ENCODE results near the gene PDHX.

Gene PDHX

DNA sequence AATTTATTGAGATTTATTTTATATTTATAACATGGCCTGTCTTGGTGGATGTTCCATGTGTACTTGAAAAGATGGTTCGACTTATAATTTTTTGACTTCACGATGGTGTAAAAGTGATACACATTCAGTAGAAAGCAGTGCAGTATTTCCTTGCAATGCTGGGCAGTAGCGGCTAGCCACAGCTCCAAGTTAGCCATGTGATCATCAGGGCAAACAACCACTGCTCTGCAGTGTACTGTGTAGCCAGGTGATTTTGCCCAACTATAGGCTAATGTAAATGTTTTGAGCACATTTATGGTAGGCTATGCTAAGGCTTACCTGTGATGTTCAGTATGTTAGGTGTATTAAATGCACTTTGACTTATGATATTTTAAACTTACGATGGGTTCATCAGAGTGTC lies 52.4 kb downstream of the PDHX start:
- TF ChIP-seq POLR2AphosphoS5 (IDR thresholded peaks at IDR 0.05; ENCODE audit: low read depth, low read length) = no peak
- TF ChIP-seq SIN3A (IDR thresholded peaks at IDR 0.05; ENCODE audit: borderline replicate concordance, insufficient read depth, low read length) = no peak
- TF ChIP-seq, protein P1, sequence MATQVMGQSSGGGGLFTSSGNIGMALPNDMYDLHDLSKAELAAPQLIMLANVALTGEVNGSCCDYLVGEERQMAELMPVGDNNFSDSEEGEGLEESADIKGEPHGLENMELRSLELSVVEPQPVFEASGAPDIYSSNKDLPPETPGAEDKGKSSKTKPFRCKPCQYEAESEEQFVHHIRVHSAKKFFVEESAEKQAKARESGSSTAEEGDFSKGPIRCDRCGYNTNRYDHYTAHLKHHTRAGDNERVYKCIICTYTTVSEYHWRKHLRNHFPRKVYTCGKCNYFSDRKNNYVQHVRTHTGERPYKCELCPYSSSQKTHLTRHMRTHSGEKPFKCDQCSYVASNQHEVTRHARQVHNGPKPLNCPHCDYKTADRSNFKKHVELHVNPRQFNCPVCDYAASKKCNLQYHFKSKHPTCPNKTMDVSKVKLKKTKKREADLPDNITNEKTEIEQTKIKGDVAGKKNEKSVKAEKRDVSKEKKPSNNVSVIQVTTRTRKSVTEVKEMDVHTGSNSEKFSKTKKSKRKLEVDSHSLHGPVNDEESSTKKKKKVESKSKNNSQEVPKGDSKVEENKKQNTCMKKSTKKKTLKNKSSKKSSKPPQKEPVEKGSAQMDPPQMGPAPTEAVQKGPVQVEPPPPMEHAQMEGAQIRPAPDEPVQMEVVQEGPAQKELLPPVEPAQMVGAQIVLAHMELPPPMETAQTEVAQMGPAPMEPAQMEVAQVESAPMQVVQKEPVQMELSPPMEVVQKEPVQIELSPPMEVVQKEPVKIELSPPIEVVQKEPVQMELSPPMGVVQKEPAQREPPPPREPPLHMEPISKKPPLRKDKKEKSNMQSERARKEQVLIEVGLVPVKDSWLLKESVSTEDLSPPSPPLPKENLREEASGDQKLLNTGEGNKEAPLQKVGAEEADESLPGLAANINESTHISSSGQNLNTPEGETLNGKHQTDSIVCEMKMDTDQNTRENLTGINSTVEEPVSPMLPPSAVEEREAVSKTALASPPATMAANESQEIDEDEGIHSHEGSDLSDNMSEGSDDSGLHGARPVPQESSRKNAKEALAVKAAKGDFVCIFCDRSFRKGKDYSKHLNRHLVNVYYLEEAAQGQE (IDR thresholded peaks at IDR 0.05; ENCODE audit: insufficient read depth in 1 of 2, low read depth in 2 of 2, low read length in 2 of 2) = no peak

DNA sequence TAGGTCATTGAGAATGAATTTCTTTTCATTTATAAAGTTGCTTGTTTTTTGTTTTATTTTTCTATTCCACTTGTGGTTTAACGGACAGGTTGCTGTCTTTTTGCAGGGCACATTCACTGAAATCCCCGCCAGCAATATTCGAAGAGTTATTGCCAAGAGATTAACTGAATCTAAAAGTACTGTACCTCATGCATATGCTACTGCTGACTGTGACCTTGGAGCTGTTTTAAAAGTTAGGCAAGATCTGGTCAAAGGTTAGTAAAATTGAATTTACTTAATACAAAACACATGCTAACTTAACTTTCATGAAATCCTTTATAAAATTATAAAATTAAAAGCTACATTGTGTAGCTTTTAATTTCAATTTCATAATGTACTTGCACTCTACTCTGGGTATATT lies 53.6 kb downstream of the PDHX start:
- TF ChIP-seq, protein P1 (IDR thresholded peaks at IDR 0.05; ENCODE audit: insufficient read depth in 1 of 2, low read depth in 2 of 2, low read length in 2 of 2) = no peak
- TF ChIP-seq SIN3A (IDR thresholded peaks at IDR 0.05; ENCODE audit: borderline replicate concordance, insufficient read depth, low read length) (no peak), FOXP2 (optimal IDR thresholded peaks at IDR 0.05; ENCODE audit: borderline replicate concordance, extremely low read depth, extremely low read length, insufficient read depth) (no peak), POLR2AphosphoS5 (IDR thresholded peaks at IDR 0.05; ENCODE audit: low read depth, low read length) (no peak), TAF1 (IDR thresholded peaks at IDR 0.05; ENCODE audit: borderline replicate concordance, insufficient read depth, low read length) (no peak)

DNA sequence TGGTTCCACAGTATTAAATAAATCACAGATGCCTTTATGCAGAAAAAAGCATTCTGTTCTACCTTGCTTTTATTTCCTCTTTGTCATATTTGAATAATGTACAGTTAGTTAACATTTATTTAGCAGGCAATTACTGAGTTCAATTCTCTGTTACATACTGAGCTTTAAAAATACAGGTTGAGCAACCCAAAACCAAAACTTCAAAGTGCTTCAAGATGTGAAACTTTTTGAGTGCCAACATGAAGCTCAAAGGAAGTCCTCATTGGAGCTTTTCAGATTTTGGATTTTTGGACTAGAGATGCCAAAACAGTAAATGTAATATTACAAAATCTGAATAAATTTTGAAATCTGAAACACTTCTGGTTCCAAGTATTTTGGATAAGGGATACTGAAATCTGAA lies 54.1 kb downstream of the PDHX start:
- TF ChIP-seq, protein P1 (IDR thresholded peaks at IDR 0.05; ENCODE audit: insufficient read depth in 1 of 2, low read depth in 2 of 2, low read length in 2 of 2) = no peak
- no peak for TF ChIP-seq TAF1 (IDR thresholded peaks at IDR 0.05; ENCODE audit: borderline replicate concordance, insufficient read depth, low read length)
- TF ChIP-seq POLR2AphosphoS5 (IDR thresholded peaks at IDR 0.05; ENCODE audit: low read depth, low read length) = no peak
- TF ChIP-seq FOXP2 (optimal IDR thresholded peaks at IDR 0.05; ENCODE audit: borderline replicate concordance, extremely low read depth, extremely low read length, insufficient read depth) = no peak
- TF ChIP-seq SIN3A (IDR thresholded peaks at IDR 0.05; ENCODE audit: borderline replicate concordance, insufficient read depth, low read length) = no peak

DNA sequence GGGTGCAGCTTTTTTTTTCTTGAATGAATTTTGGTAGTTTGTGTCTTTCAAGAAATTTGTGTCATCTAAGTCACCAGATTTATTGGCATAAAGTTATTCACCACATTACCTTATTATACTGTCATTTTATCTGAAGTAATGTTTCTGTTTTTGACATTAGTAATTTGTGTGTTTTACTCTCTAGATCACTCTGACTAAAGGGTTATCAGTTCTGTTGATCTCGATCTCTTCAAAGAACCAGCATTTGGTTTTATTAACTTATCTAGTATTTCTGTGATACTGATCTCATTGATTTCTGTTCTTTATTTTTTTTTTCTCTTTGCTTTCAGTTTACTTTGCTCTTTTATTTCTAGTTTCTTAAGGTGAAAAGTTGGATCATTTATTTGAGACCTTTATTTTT lies 55.5 kb downstream of the PDHX start:
- TF ChIP-seq SIN3A (IDR thresholded peaks at IDR 0.05; ENCODE audit: borderline replicate concordance, insufficient read depth, low read length) (no peak), POLR2AphosphoS5 (IDR thresholded peaks at IDR 0.05; ENCODE audit: low read depth, low read length) (no peak), TAF1 (IDR thresholded peaks at IDR 0.05; ENCODE audit: borderline replicate concordance, insufficient read depth, low read length) (no peak), FOXP2 (optimal IDR thresholded peaks at IDR 0.05; ENCODE audit: borderline replicate concordance, extremely low read depth, extremely low read length, insufficient read depth) (no peak)
- TF ChIP-seq, protein P1 (IDR thresholded peaks at IDR 0.05; ENCODE audit: insufficient read depth in 1 of 2, low read depth in 2 of 2, low read length in 2 of 2) = no peak

DNA sequence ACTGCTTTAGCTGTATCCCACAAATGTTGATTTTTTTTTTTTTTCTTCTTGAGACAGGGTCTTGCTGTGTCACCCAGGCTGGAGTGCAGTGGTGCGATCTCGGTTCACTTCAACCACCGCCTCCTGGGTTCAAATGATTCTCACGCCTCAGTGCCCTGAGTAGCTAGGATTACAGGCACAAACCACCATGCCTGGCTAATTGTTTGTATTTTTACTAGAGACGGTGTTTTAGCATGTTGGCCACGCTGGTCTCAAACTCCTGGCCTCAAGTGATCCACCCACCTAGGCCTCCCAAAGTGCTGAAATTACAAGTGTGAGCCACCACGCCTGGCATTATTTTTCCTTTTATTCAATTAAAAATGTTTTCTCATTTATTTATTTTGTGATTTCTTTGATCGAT lies 55.9 kb downstream of the PDHX start:
- TF ChIP-seq FOXP2 (optimal IDR thresholded peaks at IDR 0.05; ENCODE audit: borderline replicate concordance, extremely low read depth, extremely low read length, insufficient read depth) (no peak), POLR2AphosphoS5 (IDR thresholded peaks at IDR 0.05; ENCODE audit: low read depth, low read length) (no peak)
